GM23338 (cell line): Measurements from ENCODE around the gene COX7A2. TPM values are rescaled to one million over a fixed set of nuclear protein-coding genes. Genes with fewer than 3 reads are reported as not detected.

Source experiments
- ATAC-seq: fragments of 200-7000 bp; cut with Tn5 transposase; 3 replicates; pipeline ENCODE4 v1.9.1; 2020
- DNase-seq: peaks from one replicate; pipeline ENCODE4 v3.0.0-alpha.2; 2015; ENCODE audit warnings: low spot score
- H2AFZ ChIP-seq: fragments of 200-600 bp; sonication (generic); 2 replicates; pipeline ENCODE4 v1.8.0; 2016; ENCODE audit warnings: antibody characterized with exemption, mild to moderate bottlenecking, moderate library complexity
- H3F3A ChIP-seq: fragments of 200-600 bp; sonication (generic); replicated peaks from 2 replicates; pipeline ENCODE4 v1.8.0; 2017; ENCODE audit warnings: antibody characterized with exemption, mixed run types, low read depth
- H3K27ac ChIP-seq: fragments of 200-600 bp; sonication (generic); 2 replicates; pipeline ENCODE4 v1.6.1; 2016; ENCODE audit warnings: low read depth
- H3K27me3 ChIP-seq: fragments of 200-600 bp; sonication (generic); 2 replicates; pipeline ENCODE4 v1.8.0; 2016; ENCODE audit warnings: mild to moderate bottlenecking, mixed run types, moderate library complexity; ENCODE audit not compliant: insufficient read depth
- H3K36me3 ChIP-seq: fragments of 200-600 bp; sonication (generic); 2 replicates; pipeline ENCODE4 v1.8.0; 2016; ENCODE audit warnings: mild to moderate bottlenecking; ENCODE audit not compliant: insufficient read depth
- H3K4me1 ChIP-seq: fragments of 200-600 bp; sonication (generic); 2 replicates; pipeline ENCODE4 v1.8.0; 2016; ENCODE audit warnings: mild to moderate bottlenecking, moderate library complexity; ENCODE audit not compliant: insufficient read depth
- H3K4me2 ChIP-seq: fragments of 200-600 bp; sonication (generic); 2 replicates; pipeline ENCODE4 v1.7.1; 2017; ENCODE audit warnings: mixed run types
- H3K4me3 ChIP-seq: fragments of 200-600 bp; sonication (generic); 2 replicates; pipeline ENCODE4 v1.6.1; 2016; ENCODE audit warnings: mixed run types
- H3K79me2 ChIP-seq: fragments of 200-600 bp; sonication (generic); replicated peaks from 2 replicates; pipeline ENCODE4 v1.8.0; 2017; ENCODE audit warnings: mild to moderate bottlenecking; ENCODE audit not compliant: insufficient read depth
- H3K9me2 ChIP-seq: fragments of 200-600 bp; sonication (generic); 2 replicates; pipeline ENCODE4 v1.8.0; 2017; ENCODE audit not compliant: insufficient read depth
- H4K20me1 ChIP-seq: fragments of 200-600 bp; sonication (generic); replicated peaks from 2 replicates; pipeline ENCODE4 v1.8.0; 2017; ENCODE audit warnings: mild to moderate bottlenecking; ENCODE audit not compliant: insufficient read depth
- H3K27ac Mint-ChIP-seq: 2 replicates; pipeline ENCODE4 v1.8.0; 2020; ENCODE audit warnings: inconsistent platforms, mild to moderate bottlenecking, moderate library complexity, mixed read lengths
- H3K27me3 Mint-ChIP-seq: 3 replicates; pipeline ENCODE4 v1.8.0; 2022; ENCODE audit warnings: low read depth, mild to moderate bottlenecking, moderate library complexity, mixed read lengths, inconsistent platforms; ENCODE audit not compliant: insufficient read depth, poor library complexity
- H3K36me3 Mint-ChIP-seq: 3 replicates; pipeline ENCODE4 v1.8.0; 2021; ENCODE audit warnings: low read depth, mild to moderate bottlenecking, inconsistent platforms, moderate library complexity, mixed read lengths
- H3K4me1 Mint-ChIP-seq: 3 replicates; pipeline ENCODE4 v1.8.0; 2020; ENCODE audit warnings: mild to moderate bottlenecking, inconsistent platforms, mixed read lengths
- H3K4me3 Mint-ChIP-seq: 3 replicates; pipeline ENCODE4 v1.8.0; 2021; ENCODE audit warnings: moderate library complexity, mild to moderate bottlenecking, inconsistent platforms, mixed read lengths
- H3K9me3 Mint-ChIP-seq: 3 replicates; pipeline ENCODE4 v1.8.0; 2020; ENCODE audit warnings: moderate library complexity, mild to moderate bottlenecking, inconsistent platforms, mixed read lengths
- CREB1 ChIP-seq: fragments of 250-450 bp; sonication (Bioruptor Pico); IDR thresholded peaks from 2 replicates; pipeline ENCODE4 v1.5.0; 2020; ENCODE audit warnings: low read depth, mild to moderate bottlenecking, moderate library complexity
- CTCF ChIP-seq, 2 experiments: fragments of 200-600 bp in 1 of 2; sonication (generic) in 1 of 2; conservative IDR thresholded peaks; 2 replicates each; pipeline versions ENCODE4 v1.5.1 to v1.6.1; 2016 to 2017; ENCODE audit warnings: antibody characterized with exemption in 2 of 2, low read depth in 2 of 2, mild to moderate bottlenecking in 2 of 2, moderate library complexity in 1 of 2
- ETS1 ChIP-seq: IDR thresholded peaks from 2 replicates; pipeline ENCODE4 v1.6.1; 2016; ENCODE audit warnings: antibody characterized with exemption
- EZH2 ChIP-seq: fragments of 200-600 bp; sonication (generic); IDR thresholded peaks from one replicate; pipeline ENCODE4 v1.8.0; 2017; ENCODE audit warnings: antibody characterized with exemption, mild to moderate bottlenecking, low read depth; ENCODE audit not compliant: unreplicated experiment
- EZH2phosphoT487 ChIP-seq: fragments of 200-600 bp; sonication (generic); IDR thresholded peaks from one replicate; pipeline ENCODE4 v1.8.1; 2018; ENCODE audit warnings: antibody characterized with exemption; ENCODE audit not compliant: unreplicated experiment
- JUNB ChIP-seq: IDR thresholded peaks from one replicate; pipeline ENCODE4 v1.6.1; 2016; ENCODE audit warnings: antibody characterized with exemption; ENCODE audit not compliant: unreplicated experiment
- NANOG ChIP-seq: IDR thresholded peaks from 2 replicates; pipeline ENCODE4 v1.6.1; 2016; ENCODE audit warnings: antibody characterized with exemption, borderline replicate concordance
- POLR2AphosphoS5 ChIP-seq: IDR thresholded peaks from 2 replicates; pipeline ENCODE4 v1.6.1; 2016; ENCODE audit warnings: antibody characterized with exemption, low read depth
- REST ChIP-seq: IDR thresholded peaks from one replicate; pipeline ENCODE4 v1.6.1; 2018; ENCODE audit warnings: antibody characterized with exemption; ENCODE audit not compliant: unreplicated experiment
- STAT1 ChIP-seq: IDR thresholded peaks from one replicate; pipeline ENCODE4 v1.6.1; 2016; ENCODE audit warnings: antibody characterized with exemption; ENCODE audit not compliant: unreplicated experiment
- ZNF114 ChIP-seq: fragments of 250-450 bp; sonication (Bioruptor Pico); IDR thresholded peaks from 2 replicates; pipeline ENCODE4 v1.5.0; 2020; ENCODE audit warnings: mild to moderate bottlenecking, moderate library complexity
- ZNF331 ChIP-seq: fragments of 250-450 bp; sonication (Bioruptor Pico); IDR thresholded peaks from 2 replicates; pipeline ENCODE4 v1.5.0; 2020; ENCODE audit warnings: low read depth, mild to moderate bottlenecking, moderate library complexity
- ZNF462 ChIP-seq: fragments of 250-450 bp; sonication (Bioruptor Pico); IDR thresholded peaks from 2 replicates; pipeline ENCODE4 v1.5.0; 2020; ENCODE audit warnings: mild to moderate bottlenecking, moderate library complexity
- polyA plus RNA-seq: library from polyadenylated mRNA; unstranded; fragments of >200 nt; fragmentation: Nextera tagmentation; extraction: Ambion mirVana; gene quantifications from 2 replicates; pipeline ENCODE4 v1.2.1, GENCODE V29; 2016
- total RNA-seq: library from RNA; depleted of rRNA; stranded (reverse); fragments of >200 nt; shearing (Covaris generic); gene quantifications from 2 replicates; pipeline ENCODE4 v1.2.3, GENCODE V29; 2014

Gene COX7A2
- total and polyA plus RNA-seq, 2 experiments from 2014 or later: 93.7 to 963 TPM

GRCh38 chr6:75288023-75288422 is 44.4 kb upstream of the COX7A2 start:
- no peak overlapping the region for H3K27ac Mint-ChIP-seq
- Histone ChIP-seq H3K9me2 (no peaks in the 10 kb centered on the region), H3F3A (no peaks in the 10 kb centered on the region), H3K36me3 (no peaks in the 10 kb centered on the region), H2AFZ (no peak overlapping the region), H3K4me2 (no peak overlapping the region), H3K4me3 (no peak overlapping the region), H3K79me2 (peaks cover 14% of the 10 kb centered on the region), H3K27me3 (no peaks in the 10 kb centered on the region), H3K4me1 (peaks cover 6% of the 10 kb centered on the region), H3K27ac (no peak overlapping the region), H4K20me1 (no peaks in the 10 kb centered on the region; the same call in 1 of the 2 replicates)
- DNase-seq (no peak), ATAC-seq (no peak)
- no peak overlapping the region for H3K4me3 Mint-ChIP-seq
- no peak for TF ChIP-seq NANOG
- TF ChIP-seq ETS1: no peak
- no peak for TF ChIP-seq CREB1 (CRISPR knock-in tag)
- TF ChIP-seq EZH2phosphoT487: no peak
- no peak for TF ChIP-seq REST
- no peak for TF ChIP-seq POLR2AphosphoS5
- TF ChIP-seq ZNF114 (CRISPR knock-in tag): no peak
- TF ChIP-seq JUNB: no peak
- no peak for TF ChIP-seq ZNF331
- no peak for TF ChIP-seq CTCF (conservative IDR thresholded peaks at IDR 0.05; ENCODE audit: low read depth in 2 of 2)
- TF ChIP-seq EZH2: no peak
- TF ChIP-seq ZNF462: no peak
- TF ChIP-seq STAT1: no peak
- no peaks in the 10 kb centered on the region for H3K36me3 Mint-ChIP-seq
- no peaks in the 10 kb centered on the region for H3K9me3 Mint-ChIP-seq
- no peaks in the 10 kb centered on the region for H3K27me3 Mint-ChIP-seq
- peaks cover 18% of the 10 kb centered on the region for H3K4me1 Mint-ChIP-seq
